Inflammatory macrophage (primary cell): Measurements from ENCODE around the gene CLDN34.

Source experiments
- DNase-seq, 2 donors: peaks; one replicate each; pipeline ENCODE4 v3.0.0-alpha.2; 2020 to 2022
- total RNA-seq, 18 experiments: gene quantifications; one replicate each; lab custom pipeline; 2026; ENCODE audit warnings: mixed read lengths in 6 of 18, inconsistent platforms in 2 of 18; lab: John Stamatoyannopoulos, UW

Gene CLDN34
- total RNA-seq, result 0 reads per million in 18 experiments

GRCh38 chrX:9966775-9967408, at the start of gene CLDN34:
Gene CLDN34, plus strand, starts transcription at chrX:9967358. Its CDS starts 0 bp downstream, at chrX:9967358.
- no peak for DNase-seq

GRCh38 chrX:9917861-9918260, 49.3 kb upstream of the CLDN34 start:
- no peak for DNase-seq

GRCh38 chrX:9919632-9920172, 47.5 kb upstream of the CLDN34 start:
- no peak for DNase-seq

GRCh38 chrX:9921407-9921806, 45.8 kb upstream of the CLDN34 start:
- DNase-seq, result no peak

GRCh38 chrX:9923357-9923756, 43.8 kb upstream of the CLDN34 start:
- no peak for DNase-seq

- DNase-seq, result no peak
Measured at GRCh38 chrX:9926002-9926401, 41.2 kb upstream of the CLDN34 start.

GRCh38 chrX:9927698-9928482, 39.3 kb upstream of the CLDN34 start:
- no peak for DNase-seq

- DNase-seq, result no peak
Measured at GRCh38 chrX:9935436-9935835, 31.7 kb upstream of the CLDN34 start.

- DNase-seq, result no peak
Measured at GRCh38 chrX:9937761-9938160, 29.4 kb upstream of the CLDN34 start.

GRCh38 chrX:9938516-9938915, 28.6 kb upstream of the CLDN34 start:
- DNase-seq, result no peak

GRCh38 chrX:9940421-9940820, 26.7 kb upstream of the CLDN34 start:
- no peak for DNase-seq

GRCh38 chrX:9942086-9942485, 25.1 kb upstream of the CLDN34 start:
- DNase-seq, result peak; percentile 2 to 9

- DNase-seq, result no peak
Measured at GRCh38 chrX:9943420-9943819, 23.7 kb upstream of the CLDN34 start.

- no peak for DNase-seq
Measured at GRCh38 chrX:9947131-9947794, 19.9 kb upstream of the CLDN34 start.

GRCh38 chrX:9948406-9948805, 18.8 kb upstream of the CLDN34 start:
- DNase-seq, result no peak

GRCh38 chrX:9952300-9952699, 14.9 kb upstream of the CLDN34 start:
- DNase-seq, result no peak

- DNase-seq, result no peak
Measured at GRCh38 chrX:9953396-9953795, 13.8 kb upstream of the CLDN34 start.

GRCh38 chrX:9955506-9955905, 11.7 kb upstream of the CLDN34 start:
- DNase-seq, result no peak

GRCh38 chrX:9957743-9958142, 9.4 kb upstream of the CLDN34 start:
- DNase-seq, result no peak

- DNase-seq, result no peak
Measured at GRCh38 chrX:9958183-9958582, 9.0 kb upstream of the CLDN34 start.

- no peak for DNase-seq
Measured at GRCh38 chrX:9961750-9962149, 5.4 kb upstream of the CLDN34 start.

GRCh38 chrX:9977635-9978034, 10.5 kb downstream of the CLDN34 start:
- DNase-seq, result no peak

GRCh38 chrX:9980401-9980800, 13.2 kb downstream of the CLDN34 start:
- no peak for DNase-seq
